AG04450 (cell line): Measurements from ENCODE around the gene SLC6A6. TPM values are rescaled to one million over a fixed set of nuclear protein-coding genes. Genes with fewer than 3 reads are reported as not detected.
A peak's percentile ranks its signal among the peaks of the same experiment; 100 is the strongest.

ENCODE experiments used
- CTCF ChIA-PET: fragments of 300-600, 350-600 bp; formaldehyde crosslinking; extraction: SDS; loops from one replicate; lab custom pipeline; 2022; ENCODE audit warnings: antibody characterized with exemption, inconsistent platforms; lab: Charles Lee
- POLR2A ChIA-PET: fragments of 350-600 bp; formaldehyde crosslinking; extraction: SDS; loops from one replicate; lab custom pipeline; 2021; ENCODE audit warnings: antibody characterized with exemption, inconsistent platforms; lab: Yijun Ruan, JAX
- DNase-seq: peaks from one replicate; pipeline ENCODE4 v3.0.0-alpha.2; 2011; ENCODE audit warnings: low read depth, low spot score
- H3K27ac ChIP-seq: one replicate; pipeline ENCODE4 v1.5.1; 2012; ENCODE audit warnings: low read depth, low read length, control low read depth
- H3K27me3 ChIP-seq: one replicate; pipeline ENCODE4 v1.6.0; 2012; ENCODE audit warnings: low read length; ENCODE audit not compliant: control insufficient read depth, insufficient read depth
- H3K4me3 ChIP-seq: 2 replicates; pipeline ENCODE4 v1.5.1; 2011; ENCODE audit warnings: mild to moderate bottlenecking, low read depth, low read length, control low read depth
- H3K9me3 ChIP-seq: 2 replicates; pipeline ENCODE4 v1.5.1; 2012; ENCODE audit warnings: low read length; ENCODE audit not compliant: control insufficient read depth, insufficient read depth
- polyA plus RNA-seq: library from polyadenylated mRNA; depleted of rRNA; stranded (reverse); fragments of >200 nt; gene quantifications from 2 replicates; pipeline ENCODE4 v1.2.3, GENCODE V29; 2011
- TF ChIP-seq, protein P1 (sequence below): IDR thresholded peaks from 2 replicates; pipeline ENCODE4 v1.5.1; 2011; ENCODE audit warnings: low read depth, low read length, control low read depth, inconsistent platforms

Gene SLC6A6
- polyA plus RNA-seq, 1 experiment, result 30.8 TPM

DNA sequence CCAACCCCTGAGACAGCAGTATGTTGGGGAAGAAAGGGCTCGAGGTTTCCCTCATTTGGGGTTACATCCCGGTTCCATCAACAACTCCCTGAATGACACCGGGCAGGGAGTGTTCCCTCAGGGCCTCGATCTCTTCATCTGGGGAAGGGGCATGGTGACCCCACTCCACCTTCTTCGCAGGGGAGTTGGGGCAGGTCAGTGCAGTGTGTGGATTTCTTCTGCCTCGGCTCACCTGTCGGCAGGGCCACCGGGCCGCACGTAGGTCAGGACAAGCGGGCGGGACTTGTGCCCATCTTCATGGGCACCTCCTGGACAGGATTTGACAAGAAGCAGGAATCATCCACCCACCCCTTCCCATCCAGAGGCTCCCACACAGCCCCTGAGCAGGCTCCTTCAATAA lies 120.4 kb downstream of the SLC6A6 start:
- POLR2A ChIA-PET, result no interaction called here
- CTCF ChIA-PET, result interaction anchor here (1.1 to 6.7 kb wide), 2 partner anchors 14 to 320 kb away, joined by 4 to 68 read pairs; no protein-coding TSS in a partner anchor
- H3K27me3 ChIP-seq, result peaks cover 34% of the 10 kb centered on the region

GRCh38 chr3:14523792-14524191 lies 121.4 kb downstream of the SLC6A6 start:
- ChIA-PET POLR2A (no interaction called here), CTCF (interaction anchor here (1.1 to 6.7 kb wide), 2 partner anchors 15 to 321 kb away, joined by 4 to 68 read pairs; no protein-coding TSS in a partner anchor)
- no peak overlapping the region for H3K4me3 ChIP-seq
- DNase-seq, result no peak
- peak overlapping the region; percentile 31 for H3K27ac ChIP-seq
- TF ChIP-seq, protein P1, sequence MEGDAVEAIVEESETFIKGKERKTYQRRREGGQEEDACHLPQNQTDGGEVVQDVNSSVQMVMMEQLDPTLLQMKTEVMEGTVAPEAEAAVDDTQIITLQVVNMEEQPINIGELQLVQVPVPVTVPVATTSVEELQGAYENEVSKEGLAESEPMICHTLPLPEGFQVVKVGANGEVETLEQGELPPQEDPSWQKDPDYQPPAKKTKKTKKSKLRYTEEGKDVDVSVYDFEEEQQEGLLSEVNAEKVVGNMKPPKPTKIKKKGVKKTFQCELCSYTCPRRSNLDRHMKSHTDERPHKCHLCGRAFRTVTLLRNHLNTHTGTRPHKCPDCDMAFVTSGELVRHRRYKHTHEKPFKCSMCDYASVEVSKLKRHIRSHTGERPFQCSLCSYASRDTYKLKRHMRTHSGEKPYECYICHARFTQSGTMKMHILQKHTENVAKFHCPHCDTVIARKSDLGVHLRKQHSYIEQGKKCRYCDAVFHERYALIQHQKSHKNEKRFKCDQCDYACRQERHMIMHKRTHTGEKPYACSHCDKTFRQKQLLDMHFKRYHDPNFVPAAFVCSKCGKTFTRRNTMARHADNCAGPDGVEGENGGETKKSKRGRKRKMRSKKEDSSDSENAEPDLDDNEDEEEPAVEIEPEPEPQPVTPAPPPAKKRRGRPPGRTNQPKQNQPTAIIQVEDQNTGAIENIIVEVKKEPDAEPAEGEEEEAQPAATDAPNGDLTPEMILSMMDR, result no peak
- H3K9me3 ChIP-seq, result no peaks in the 10 kb centered on the region
- peaks cover 28% of the 10 kb centered on the region for H3K27me3 ChIP-seq

More for the DNA sequence above, 120.4 kb downstream of the SLC6A6 start:
- no peak overlapping the region for H3K27ac ChIP-seq
- TF ChIP-seq, protein P1, result no peak
- no peak for DNase-seq
- H3K9me3 ChIP-seq, result no peaks in the 10 kb centered on the region
- H3K4me3 ChIP-seq, result no peak overlapping the region

GRCh38 chr3:14524311-14524711 lies 121.9 kb downstream of the SLC6A6 start:
- no peak for DNase-seq
- no peak overlapping the region for H3K4me3 ChIP-seq
- POLR2A ChIA-PET, result no interaction called here
- H3K27ac ChIP-seq, result no peak overlapping the region
- peaks cover 25% of the 10 kb centered on the region for H3K27me3 ChIP-seq
- H3K9me3 ChIP-seq, result no peaks in the 10 kb centered on the region
- CTCF ChIA-PET, result interaction anchor here (6.7 kb wide), 1 partner anchor 16 kb away, joined by 68 read pairs; no protein-coding TSS in a partner anchor
- TF ChIP-seq, protein P1, result no peak

DNA sequence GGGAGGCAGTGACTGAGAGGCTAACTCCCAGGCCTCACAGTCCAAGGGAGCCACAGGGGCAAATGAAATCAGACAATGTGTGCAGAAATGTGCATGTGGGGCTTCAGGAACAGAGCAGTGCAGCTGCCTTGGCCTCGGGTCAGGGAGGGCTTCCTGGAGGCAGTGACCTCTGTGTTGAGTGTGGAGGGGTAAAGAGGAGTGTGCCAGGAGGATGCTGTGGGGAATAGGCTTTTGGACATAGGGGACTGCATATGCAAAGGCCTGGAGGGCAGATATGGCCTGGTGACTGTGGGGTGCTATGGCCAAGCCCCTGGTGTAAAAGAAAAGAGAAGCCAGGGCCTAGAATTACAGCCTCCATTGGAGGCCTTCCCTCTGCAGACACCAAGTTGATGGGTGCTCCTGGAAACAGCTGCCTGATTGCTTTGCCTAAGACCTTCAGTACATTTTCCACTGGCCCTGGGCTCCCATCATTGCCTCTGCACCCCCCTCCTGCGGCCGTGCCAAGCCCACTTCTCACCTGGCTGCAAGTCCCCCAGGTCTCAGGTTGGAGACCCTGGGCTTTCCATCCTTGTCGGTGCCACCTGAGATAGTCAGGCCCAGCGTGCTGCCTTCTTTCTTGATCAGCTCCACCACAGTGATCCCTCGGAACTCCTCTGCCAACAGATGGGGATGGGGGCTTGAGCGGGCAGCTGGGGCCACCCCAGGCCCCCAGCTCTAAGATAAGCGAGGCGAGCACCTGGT lies 122.7 kb downstream of the SLC6A6 start:
- Histone ChIP-seq H3K27me3 (peaks cover 27% of the 10 kb centered on the region), H3K9me3 (no peaks in the 10 kb centered on the region), H3K4me3 (no peak overlapping the region), H3K27ac (no peak overlapping the region)
- CTCF ChIA-PET, result interaction anchor here (1.2 to 6.7 kb wide), 2 partner anchors 16 to 264 kb away, joined by 3 to 68 read pairs; no protein-coding TSS in a partner anchor
- TF ChIP-seq, protein P1, result no peak
- no peak for DNase-seq
- POLR2A ChIA-PET, result no interaction called here
